ENCODE results near the gene MAP6.
"Not testable (repeated sequence)": the region's sequence is repeated elsewhere in the genome, so short reads cannot be mapped to it uniquely, and the experiment has no call there.

MAP6 gene

GRCh38 chr11:75668451-75669297 is at the start of gene MAP6:
MAP6 (minus strand) TSS chr11:75669038; CDS start chr11:75668369, 669 bp downstream.
- Mint-ChIP-seq H3K27me3 (peaks cover 46% of the 10 kb centered on the region), H3K4me1 (ENCODE audit: low read depth) (peaks cover 8% of the 10 kb centered on the region), H3K36me3 (no peaks in the 10 kb centered on the region), H3K4me3 (peak within 1 kb of the TSS; percentile 88), H3K27ac (no peak within 1 kb of the TSS), H3K9me3 (ENCODE audit: low read depth) (no peaks in the 10 kb centered on the region)

- H3K27me3 Mint-ChIP-seq: no peaks in the 10 kb centered on the region
- H3K4me1 Mint-ChIP-seq (ENCODE audit: low read depth): no peaks in the 10 kb centered on the region
- H3K9me3 Mint-ChIP-seq (ENCODE audit: low read depth): no peaks in the 10 kb centered on the region
- no peak within 1 kb of the TSS for H3K27ac Mint-ChIP-seq
- H3K4me3 Mint-ChIP-seq: no peak within 1 kb of the TSS
- H3K36me3 Mint-ChIP-seq: no peaks in the 10 kb centered on the region
These were observed 49.0 kb upstream of the MAP6 start, which contains the start of gene MOGAT2 for GRCh38 chr11:75717608-75718418. MOGAT2 (plus strand) TSS chr11:75717838; CDS start chr11:75717889, 51 bp downstream.

- Mint-ChIP-seq H3K4me3 (no peak overlapping the region), H3K9me3 (ENCODE audit: low read depth) (no peaks in the 10 kb centered on the region), H3K27me3 (peaks cover 2% of the 10 kb centered on the region), H3K4me1 (ENCODE audit: low read depth) (no peaks in the 10 kb centered on the region), H3K27ac (no peak overlapping the region), H3K36me3 (no peaks in the 10 kb centered on the region)
These were observed 47.8 kb upstream of the MAP6 start for GRCh38 chr11:75716659-75717058.

- no peak overlapping the region for H3K27ac Mint-ChIP-seq
- no peaks in the 10 kb centered on the region for H3K4me1 Mint-ChIP-seq (ENCODE audit: low read depth)
- H3K9me3 Mint-ChIP-seq (ENCODE audit: low read depth): no peaks in the 10 kb centered on the region
- no peak overlapping the region for H3K4me3 Mint-ChIP-seq
- H3K36me3 Mint-ChIP-seq: no peaks in the 10 kb centered on the region
- peaks cover 2% of the 10 kb centered on the region for H3K27me3 Mint-ChIP-seq
These were observed 46.9 kb upstream of the MAP6 start for GRCh38 chr11:75715688-75716087.

GRCh38 chr11:75714211-75714610 is 45.4 kb upstream of the MAP6 start:
- Mint-ChIP-seq H3K4me3 (no peak overlapping the region), H3K27me3 (peaks cover 2% of the 10 kb centered on the region), H3K4me1 (ENCODE audit: low read depth) (no peaks in the 10 kb centered on the region), H3K36me3 (no peaks in the 10 kb centered on the region), H3K9me3 (ENCODE audit: low read depth) (no peaks in the 10 kb centered on the region), H3K27ac (no peak overlapping the region)

GRCh38 chr11:75706260-75706729 is 37.5 kb upstream of the MAP6 start:
- no peak overlapping the region for H3K27ac Mint-ChIP-seq
- H3K27me3 Mint-ChIP-seq: peaks cover 2% of the 10 kb centered on the region
- peaks cover 5% of the 10 kb centered on the region for H3K4me1 Mint-ChIP-seq (ENCODE audit: low read depth)
- H3K9me3 Mint-ChIP-seq (ENCODE audit: low read depth): no peaks in the 10 kb centered on the region
- no peak overlapping the region for H3K4me3 Mint-ChIP-seq
- H3K36me3 Mint-ChIP-seq: no peaks in the 10 kb centered on the region

- Mint-ChIP-seq H3K27ac (no peak overlapping the region), H3K4me1 (ENCODE audit: low read depth) (peaks cover 5% of the 10 kb centered on the region), H3K9me3 (ENCODE audit: low read depth) (no peaks in the 10 kb centered on the region), H3K36me3 (no peaks in the 10 kb centered on the region), H3K4me3 (no peak overlapping the region), H3K27me3 (peaks cover 2% of the 10 kb centered on the region)
These were observed 36.7 kb upstream of the MAP6 start for GRCh38 chr11:75705541-75705940.

GRCh38 chr11:75703695-75704237 is 34.9 kb upstream of the MAP6 start:
- no peaks in the 10 kb centered on the region for H3K9me3 Mint-ChIP-seq (ENCODE audit: low read depth)
- no peak overlapping the region for H3K27ac Mint-ChIP-seq
- no peak overlapping the region for H3K4me3 Mint-ChIP-seq
- peaks cover 7% of the 10 kb centered on the region for H3K27me3 Mint-ChIP-seq
- H3K36me3 Mint-ChIP-seq: no peaks in the 10 kb centered on the region
- peaks cover 5% of the 10 kb centered on the region for H3K4me1 Mint-ChIP-seq (ENCODE audit: low read depth)

- Mint-ChIP-seq H3K4me1 (ENCODE audit: low read depth) (peaks cover 5% of the 10 kb centered on the region), H3K27me3 (peaks cover 21% of the 10 kb centered on the region), H3K9me3 (ENCODE audit: low read depth) (no peaks in the 10 kb centered on the region), H3K36me3 (no peaks in the 10 kb centered on the region), H3K4me3 (no peak overlapping the region), H3K27ac (no peak overlapping the region)
These were observed 32.1 kb upstream of the MAP6 start for GRCh38 chr11:75700940-75701339.

- Mint-ChIP-seq H3K4me3 (no peak overlapping the region), H3K9me3 (ENCODE audit: low read depth) (no peaks in the 10 kb centered on the region), H3K27me3 (peaks cover 30% of the 10 kb centered on the region), H3K27ac (no peak overlapping the region), H3K4me1 (ENCODE audit: low read depth) (no peaks in the 10 kb centered on the region), H3K36me3 (no peaks in the 10 kb centered on the region)
These were observed 29.2 kb upstream of the MAP6 start for GRCh38 chr11:75697906-75698581.

GRCh38 chr11:75691804-75692203 is 23.0 kb upstream of the MAP6 start:
- H3K4me1 Mint-ChIP-seq (ENCODE audit: low read depth): peaks cover 8% of the 10 kb centered on the region
- H3K27me3 Mint-ChIP-seq: peaks cover 32% of the 10 kb centered on the region
- peaks cover under 1% of the 10 kb centered on the region for H3K36me3 Mint-ChIP-seq
- H3K27ac Mint-ChIP-seq: no peak overlapping the region
- H3K9me3 Mint-ChIP-seq (ENCODE audit: low read depth): peaks cover 1% of the 10 kb centered on the region
- no peak overlapping the region for H3K4me3 Mint-ChIP-seq

GRCh38 chr11:75689863-75690609 is 21.2 kb upstream of the MAP6 start:
- Mint-ChIP-seq H3K27me3 (peaks cover 31% of the 10 kb centered on the region), H3K9me3 (ENCODE audit: low read depth) (peaks cover 14% of the 10 kb centered on the region), H3K4me3 (no peak overlapping the region), H3K4me1 (ENCODE audit: low read depth) (peaks cover 8% of the 10 kb centered on the region), H3K36me3 (peaks cover 9% of the 10 kb centered on the region), H3K27ac (no peak overlapping the region)

- Mint-ChIP-seq H3K9me3 (ENCODE audit: low read depth) (peaks cover 25% of the 10 kb centered on the region), H3K27me3 (peaks cover 43% of the 10 kb centered on the region), H3K36me3 (peaks cover 12% of the 10 kb centered on the region)
- not testable (repeated sequence) for H3K4me1 Mint-ChIP-seq (ENCODE audit: low read depth); H3K27ac Mint-ChIP-seq; H3K4me3 Mint-ChIP-seq
These were observed 15.0 kb upstream of the MAP6 start for GRCh38 chr11:75683856-75684255.

GRCh38 chr11:75679566-75679965 is 10.7 kb upstream of the MAP6 start:
- no peaks in the 10 kb centered on the region for H3K36me3 Mint-ChIP-seq
- peaks cover 26% of the 10 kb centered on the region for H3K27me3 Mint-ChIP-seq
- peaks cover 6% of the 10 kb centered on the region for H3K9me3 Mint-ChIP-seq (ENCODE audit: low read depth)
- no peak overlapping the region for H3K27ac Mint-ChIP-seq
- no peak overlapping the region for H3K4me3 Mint-ChIP-seq
- peaks cover 5% of the 10 kb centered on the region for H3K4me1 Mint-ChIP-seq (ENCODE audit: low read depth)

Data from activated naive CD8-positive, alpha-beta T cell (primary cell).